Chondrocyte (in vitro differentiated cells): ENCODE measurements around the gene PPFIBP1. TPM values are rescaled to one million over a fixed set of nuclear protein-coding genes. Genes with fewer than 3 reads are reported as not detected.

Source experiments
- DNase-seq: peaks from one replicate; pipeline ENCODE4 v3.0.0; 2021; ENCODE audit warnings: mixed read lengths, low spot score
- H3K27ac Mint-ChIP-seq: one replicate; pipeline ENCODE4 v1.8.0; 2021; ENCODE audit warnings: mild to moderate bottlenecking, moderate library complexity, mixed read lengths; ENCODE audit not compliant: unreplicated experiment
- H3K27me3 Mint-ChIP-seq: 2 replicates; pipeline ENCODE4 v1.8.0; 2021; ENCODE audit warnings: low read depth, mixed read lengths
- H3K36me3 Mint-ChIP-seq: 2 replicates; pipeline ENCODE4 v1.8.0; 2021; ENCODE audit warnings: low read depth, mixed read lengths
- H3K4me1 Mint-ChIP-seq: 2 replicates; pipeline ENCODE4 v1.8.0; 2021; ENCODE audit warnings: low read depth, mild to moderate bottlenecking, mixed read lengths
- H3K4me3 Mint-ChIP-seq: one replicate; pipeline ENCODE4 v1.8.0; 2021; ENCODE audit warnings: mild to moderate bottlenecking, moderate library complexity, mixed read lengths; ENCODE audit not compliant: unreplicated experiment
- H3K9me3 Mint-ChIP-seq: 2 replicates; pipeline ENCODE4 v1.8.0; 2021; ENCODE audit warnings: low read depth, mixed read lengths
- CTCF ChIP-seq: fragments of 200-600 bp; sonication (generic); IDR thresholded peaks from 2 replicates; pipeline ENCODE4 v1.5.0; 2021; ENCODE audit warnings: antibody characterized with exemption, mild to moderate bottlenecking, moderate library complexity
- total RNA-seq: library from RNA; stranded (reverse); gene quantifications from 3 replicates; pipeline ENCODE4 v1.2.1, GENCODE V29; 2021

Gene PPFIBP1
- total RNA-seq, 1 donor from 2014 or later: 85.0 TPM

- no peak for DNase-seq
- Mint-ChIP-seq H3K9me3 (no peaks in the 10 kb centered on the region), H3K36me3 (no peaks in the 10 kb centered on the region), H3K27me3 (no peaks in the 10 kb centered on the region), H3K4me1 (peaks cover 14% of the 10 kb centered on the region), H3K4me3 (no peak overlapping the region), H3K27ac (no peak overlapping the region)
- no peak for TF ChIP-seq CTCF
These were observed 6.5 kb upstream of the PPFIBP1 start for GRCh38 chr12:27517546-27517945.

- TF ChIP-seq CTCF: no peak
- Mint-ChIP-seq H3K36me3 (no peaks in the 10 kb centered on the region), H3K27me3 (no peaks in the 10 kb centered on the region), H3K27ac (no peak overlapping the region), H3K4me1 (peaks cover 17% of the 10 kb centered on the region), H3K4me3 (no peak overlapping the region), H3K9me3 (no peaks in the 10 kb centered on the region)
- no peak for DNase-seq
These were observed 5.9 kb upstream of the PPFIBP1 start for GRCh38 chr12:27517961-27518665.

DNA sequence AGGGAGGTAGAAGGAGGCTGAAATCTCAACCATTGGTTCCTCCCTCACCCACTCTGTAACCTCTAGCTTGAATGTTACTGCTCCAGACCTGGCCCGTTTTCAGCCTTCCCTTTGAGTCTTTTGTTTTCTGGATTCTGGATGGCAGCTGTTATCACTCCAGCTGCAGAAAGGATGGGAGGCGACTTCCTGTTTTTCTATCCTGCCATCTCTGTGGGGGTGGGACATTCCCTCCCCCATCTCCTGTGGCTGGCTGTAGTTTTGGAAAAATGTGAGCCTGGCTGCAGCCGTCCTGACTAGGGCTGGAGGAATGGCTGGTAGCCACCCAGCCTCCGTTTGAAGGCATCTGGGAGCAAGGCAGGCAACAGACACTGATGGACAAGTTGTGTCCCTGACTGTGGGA lies 2.9 kb upstream of the PPFIBP1 start:
- Mint-ChIP-seq H3K27me3 (no peaks in the 10 kb centered on the region), H3K4me3 (no peak overlapping the region), H3K4me1 (peaks cover 35% of the 10 kb centered on the region), H3K9me3 (no peaks in the 10 kb centered on the region), H3K36me3 (no peaks in the 10 kb centered on the region), H3K27ac (peak overlapping the region; percentile 46)
- DNase-seq: no peak
- no peak for TF ChIP-seq CTCF

- Mint-ChIP-seq H3K27me3 (no peaks in the 10 kb centered on the region), H3K4me1 (peaks cover 39% of the 10 kb centered on the region), H3K27ac (no peak overlapping the region), H3K4me3 (no peak overlapping the region), H3K36me3 (no peaks in the 10 kb centered on the region), H3K9me3 (no peaks in the 10 kb centered on the region)
- TF ChIP-seq CTCF: no peak
- DNase-seq: no peak
These were observed 2.0 kb upstream of the PPFIBP1 start for GRCh38 chr12:27521981-27522380.

DNA sequence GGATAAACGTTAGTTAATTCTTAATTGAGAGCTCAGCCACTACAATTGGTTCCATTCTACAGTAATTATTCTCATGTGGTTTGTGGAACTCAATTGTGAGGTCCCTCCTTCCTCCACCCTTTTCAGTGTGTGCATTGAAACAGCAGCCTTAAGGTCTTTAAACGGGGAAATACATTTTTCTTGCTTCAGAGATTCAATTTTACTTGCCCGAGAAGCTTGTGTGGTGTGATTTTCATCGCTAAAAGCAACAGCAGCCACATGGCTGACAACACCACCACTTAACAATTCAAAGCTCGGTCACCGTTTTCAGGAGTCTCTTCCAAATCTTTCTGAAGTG lies 733 bp upstream of the PPFIBP1 start:
- H3K27me3 Mint-ChIP-seq: no peaks in the 10 kb centered on the region
- peak overlapping the region; percentile 88 for H3K4me3 Mint-ChIP-seq
- H3K9me3 Mint-ChIP-seq: no peaks in the 10 kb centered on the region
- no peak for TF ChIP-seq CTCF
- H3K27ac Mint-ChIP-seq: peak overlapping the region; percentile 92
- H3K36me3 Mint-ChIP-seq: no peaks in the 10 kb centered on the region
- H3K4me1 Mint-ChIP-seq: peaks cover 48% of the 10 kb centered on the region
- DNase-seq: no peak
